Urinary bladder (tissue), 4 donors: Measurements from ENCODE around the gene HSD17B10. TPM values are rescaled to one million over a fixed set of nuclear protein-coding genes. Genes with fewer than 3 reads are reported as not detected.
A peak's percentile ranks its signal among the peaks of the same experiment; 100 is the strongest.

Source experiments
- DNase-seq: peaks from one replicate; pipeline ENCODE4 v3.0.0-alpha.2; 2015; ENCODE audit errors: extremely low spot score
- H3K27ac ChIP-seq: one replicate; pipeline ENCODE4 v1.5.1; 2013; ENCODE audit warnings: low read depth, mild to moderate bottlenecking, moderate library complexity
- H3K36me3 ChIP-seq: one replicate; pipeline ENCODE4 v1.6.1; 2013; ENCODE audit warnings: mild to moderate bottlenecking, moderate library complexity; ENCODE audit not compliant: insufficient read depth
- H3K4me1 ChIP-seq: one replicate; pipeline ENCODE4 v1.6.1; 2013; ENCODE audit warnings: mild to moderate bottlenecking, moderate library complexity; ENCODE audit not compliant: insufficient read depth
- H3K4me3 ChIP-seq: one replicate; pipeline ENCODE4 v1.5.1; 2013; ENCODE audit warnings: low read depth, low read length
- WGBS: extraction: QIAGEN DNeasy Blood & Tissue Kit; methylation state at CpG from one replicate; pipeline ENCODE4 v1.1.7; 2013; 5-methylcytosine and 5-hydroxymethylcytosine counted together
- polyA plus RNA-seq: library from polyadenylated mRNA; stranded (reverse); fragments of 200-250 nt; gene quantifications from one replicate; pipeline ENCODE4 v1.2.3, GENCODE V29; 2013
- total RNA-seq: library from RNA; depleted of rRNA; stranded (reverse); fragments of >200 nt; gene quantifications from one replicate; pipeline ENCODE4 v1.2.3, GENCODE V29; 2014
- donor health status: healthy with polysubstance abuse.
- donor health status: healthy.

Gene HSD17B10
- total and polyA plus RNA-seq, 2 donors: 28.7 to 90.4 TPM

DNA sequence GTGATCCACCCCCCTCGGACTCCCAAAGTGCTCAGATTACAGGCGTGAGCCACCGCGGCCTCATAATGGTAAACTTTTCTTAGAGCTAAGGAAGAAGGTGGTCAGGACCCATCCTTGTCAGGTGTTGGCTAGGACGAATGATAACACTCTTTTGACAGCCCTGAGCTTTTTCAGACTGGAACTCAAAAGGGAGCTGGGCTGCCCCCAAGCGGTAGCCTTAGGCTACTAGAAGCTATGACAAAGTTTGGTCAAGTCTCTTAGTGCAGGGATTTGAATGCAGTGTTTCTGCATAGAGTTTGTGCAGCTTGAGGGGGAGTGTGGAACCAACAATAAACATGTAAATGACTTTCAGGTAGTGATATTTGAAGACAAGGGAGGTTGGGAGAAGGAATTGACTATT, 11.8 kb upstream of the HSD17B10 start:
- H3K36me3 ChIP-seq: no peaks in the 10 kb centered on the region
- 18% methylated on average over 6 of the region's 6 CpGs for WGBS
- H3K4me1 ChIP-seq: no peaks in the 10 kb centered on the region
- H3K4me3 ChIP-seq: no peak overlapping the region
- H3K27ac ChIP-seq: no peak overlapping the region
- no peak for DNase-seq

GRCh38 chrX:53442322-53442631, 8.1 kb upstream of the HSD17B10 start:
- 48% methylated on average over 1 of the region's 1 CpG for WGBS
- Histone ChIP-seq H3K4me3 (no peak overlapping the region), H3K4me1 (no peaks in the 10 kb centered on the region), H3K36me3 (no peaks in the 10 kb centered on the region), H3K27ac (no peak overlapping the region)
- DNase-seq: no peak

GRCh38 chrX:53441531-53442321, 7.6 kb upstream of the HSD17B10 start:
- Histone ChIP-seq H3K27ac (no peak overlapping the region), H3K4me1 (no peaks in the 10 kb centered on the region), H3K36me3 (no peaks in the 10 kb centered on the region), H3K4me3 (peak overlapping the region; percentile 26)
- 7% methylated on average over 44 of the region's 44 CpGs for WGBS
- DNase-seq: no peak

DNA sequence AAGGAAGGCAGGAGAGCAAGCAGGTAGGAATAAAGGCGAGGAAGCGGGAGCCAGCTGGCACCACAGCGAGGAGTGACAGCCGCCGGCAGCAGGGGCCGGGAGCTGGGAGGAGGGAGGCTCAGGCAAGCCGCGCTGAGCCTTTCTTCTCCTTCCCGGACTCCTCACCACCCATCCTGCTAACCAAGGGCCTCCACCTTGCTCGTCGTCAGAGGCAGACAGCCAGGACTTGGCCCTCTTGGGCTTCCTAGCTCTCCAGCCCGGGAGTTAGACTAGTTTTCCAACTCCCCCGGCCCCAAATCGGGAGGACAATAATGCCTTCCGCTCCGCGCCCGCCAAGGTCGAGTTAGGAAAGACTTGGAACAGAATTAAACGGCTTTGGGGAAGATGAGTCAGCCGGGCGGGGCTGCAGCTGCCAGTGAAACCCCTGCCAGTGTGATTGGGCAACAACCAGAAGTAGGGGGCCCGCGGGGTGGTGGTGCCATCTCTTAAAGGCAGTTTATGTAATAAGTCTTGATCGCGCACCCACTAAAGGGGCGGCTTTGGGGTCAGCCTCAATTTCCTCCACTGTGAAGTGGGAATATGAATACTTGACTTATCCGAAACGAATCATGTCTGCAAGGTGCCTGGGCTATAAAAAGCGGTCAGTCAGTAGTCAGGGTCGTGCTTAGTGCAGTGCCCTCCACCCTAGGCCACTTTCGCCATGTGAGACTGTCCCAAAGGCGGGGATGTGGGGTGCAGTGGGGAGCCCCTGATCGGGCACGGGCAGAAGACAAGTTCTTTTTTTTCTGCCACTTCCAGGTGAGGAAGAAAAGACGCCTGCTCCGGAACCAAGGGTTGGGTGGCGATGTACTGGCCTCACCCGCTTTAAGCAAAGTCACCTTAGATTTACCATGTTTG, 6.7 kb upstream of the HSD17B10 start:
- 9% methylated on average over 39 of the region's 39 CpGs for WGBS
- Histone ChIP-seq H3K4me1 (no peaks in the 10 kb centered on the region), H3K4me3 (peak overlapping the region; percentile 26), H3K27ac (peak overlapping the region; percentile 27), H3K36me3 (no peaks in the 10 kb centered on the region)
- no peak for DNase-seq

DNA sequence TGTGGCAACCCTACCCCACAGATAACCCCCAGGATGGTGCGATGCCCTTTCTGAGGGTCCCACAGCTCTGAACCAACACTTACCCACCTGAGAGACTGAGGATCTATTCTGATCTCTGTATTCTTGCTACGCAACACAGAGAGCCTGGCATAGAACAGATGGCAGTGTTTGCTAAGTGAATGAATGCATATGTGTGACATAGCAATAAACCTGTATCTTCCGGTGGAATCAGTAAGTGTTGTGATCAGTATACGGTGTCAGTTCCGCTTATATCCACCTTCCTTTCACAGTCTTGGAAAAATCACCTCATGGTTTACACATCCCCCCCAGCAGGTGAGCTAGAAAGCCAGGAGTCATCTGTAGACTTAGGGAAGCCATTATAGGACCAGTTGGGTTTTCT, 5.9 kb upstream of the HSD17B10 start:
- H3K4me1 ChIP-seq: no peaks in the 10 kb centered on the region
- H3K36me3 ChIP-seq: no peaks in the 10 kb centered on the region
- H3K27ac ChIP-seq: no peak overlapping the region
- 70% methylated on average over 5 of the region's 5 CpGs for WGBS
- DNase-seq: no peak
- H3K4me3 ChIP-seq: peak overlapping the region; percentile 21

GRCh38 chrX:53438832-53439230, 4.7 kb upstream of the HSD17B10 start:
- H3K4me1 ChIP-seq: no peaks in the 10 kb centered on the region
- H3K36me3 ChIP-seq: no peaks in the 10 kb centered on the region
- WGBS: 63% methylated on average over 1 of the region's 1 CpG
- DNase-seq: no peak
- no peak overlapping the region for H3K27ac ChIP-seq
- no peak overlapping the region for H3K4me3 ChIP-seq

DNA sequence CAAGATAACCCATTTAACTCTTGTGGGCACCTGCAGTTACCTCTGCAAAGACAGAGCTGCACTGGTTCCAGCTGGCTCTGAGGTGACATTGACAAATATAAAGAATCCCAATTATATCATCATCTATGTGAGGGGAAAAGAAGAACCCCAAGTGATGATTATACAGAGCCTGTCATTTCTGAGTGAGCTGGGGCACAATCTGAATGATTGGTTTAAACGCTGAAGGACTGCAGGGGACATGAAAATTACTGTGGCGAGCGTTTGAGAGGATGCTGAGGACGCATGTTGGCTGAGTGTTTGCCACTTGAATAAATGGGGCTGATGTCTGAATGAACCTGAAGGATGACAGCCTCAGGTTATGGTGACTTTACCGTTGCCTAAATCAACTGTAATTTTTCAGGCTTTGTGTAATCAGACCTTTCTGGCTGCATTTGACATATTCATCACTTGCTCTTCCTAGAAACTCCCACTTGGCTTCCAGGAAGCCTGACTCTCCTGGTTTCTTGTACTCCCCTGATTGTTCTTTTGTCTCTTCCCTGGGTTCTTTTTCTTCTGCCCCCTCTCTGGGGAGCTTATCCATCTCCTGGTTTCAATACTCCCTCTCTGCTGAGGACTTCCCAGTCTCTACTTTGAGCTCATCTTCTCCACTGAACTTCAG, 4.1 kb upstream of the HSD17B10 start:
- WGBS: 65% methylated on average over 5 of the region's 5 CpGs
- Histone ChIP-seq H3K27ac (no peak overlapping the region), H3K4me1 (no peaks in the 10 kb centered on the region), H3K4me3 (no peak overlapping the region), H3K36me3 (no peaks in the 10 kb centered on the region)
- no peak for DNase-seq

- no peaks in the 10 kb centered on the region for H3K36me3 ChIP-seq
- DNase-seq: no peak
Observed at GRCh38 chrX:53437206-53437605, 3.0 kb upstream of the HSD17B10 start.

GRCh38 chrX:53435997-53436396, 1.8 kb upstream of the HSD17B10 start:
- no peak overlapping the region for H3K27ac ChIP-seq
- WGBS: 5% methylated on average over 4 of the region's 4 CpGs
- no peak for DNase-seq
- no peaks in the 10 kb centered on the region for H3K4me1 ChIP-seq
- H3K36me3 ChIP-seq: no peaks in the 10 kb centered on the region
- H3K4me3 ChIP-seq: no peak overlapping the region

More at GRCh38 chrX:53437206-53437605, 3.0 kb upstream of the HSD17B10 start:
- Histone ChIP-seq H3K4me3 (no peak overlapping the region), H3K4me1 (no peaks in the 10 kb centered on the region), H3K27ac (no peak overlapping the region)
- WGBS: 88% methylated on average over 2 of the region's 2 CpGs

DNA sequence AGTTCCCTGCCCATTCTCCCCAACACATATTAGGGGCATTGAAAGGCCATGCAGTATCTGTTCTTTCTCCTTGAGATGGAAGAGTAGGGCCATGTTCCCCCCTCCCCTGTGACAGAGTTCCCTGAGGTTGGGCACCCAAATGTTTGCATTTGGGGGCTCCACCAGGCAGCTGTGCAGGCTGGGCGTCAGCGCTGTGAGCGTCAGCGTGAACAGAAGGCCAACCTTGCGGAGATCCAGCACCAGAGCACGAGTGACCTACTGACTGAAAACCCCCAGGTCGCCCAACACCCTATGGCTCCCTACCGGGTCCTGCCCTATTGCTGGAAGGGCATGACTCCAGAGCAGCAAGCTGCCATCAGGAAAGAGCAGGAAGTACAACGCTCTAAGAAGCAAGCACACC, 3.9 kb downstream of the HSD17B10 start:
- H3K27ac ChIP-seq: no peak overlapping the region
- no peaks in the 10 kb centered on the region for H3K36me3 ChIP-seq
- WGBS: 92% methylated on average over 9 of the region's 9 CpGs
- DNase-seq: no peak
- no peak overlapping the region for H3K4me3 ChIP-seq
- no peaks in the 10 kb centered on the region for H3K4me1 ChIP-seq

- DNase-seq: no peak
- no peak overlapping the region for H3K27ac ChIP-seq
- WGBS: 91% methylated on average over 8 of the region's 8 CpGs
- no peaks in the 10 kb centered on the region for H3K36me3 ChIP-seq
- no peaks in the 10 kb centered on the region for H3K4me1 ChIP-seq
- H3K4me3 ChIP-seq: no peak overlapping the region
Observed at GRCh38 chrX:53429755-53430154, 4.4 kb downstream of the HSD17B10 start.

- 2% methylated on average over 17 of the region's 17 CpGs for WGBS
- Histone ChIP-seq H3K4me1 (peaks cover 2% of the 10 kb centered on the region), H3K36me3 (no peaks in the 10 kb centered on the region), H3K4me3 (peak within 1 kb of the TSS; percentile 61), H3K27ac (peak within 1 kb of the TSS; percentile 91)
- no peak for DNase-seq
Observed at GRCh38 chrX:53422861-53423306, 11.3 kb downstream of the HSD17B10 start, which contains the start of gene RIBC1. Gene RIBC1 (plus strand): TSS chrX:53422873. CDS start chrX:53426277, 3,404 bp downstream.

DNA sequence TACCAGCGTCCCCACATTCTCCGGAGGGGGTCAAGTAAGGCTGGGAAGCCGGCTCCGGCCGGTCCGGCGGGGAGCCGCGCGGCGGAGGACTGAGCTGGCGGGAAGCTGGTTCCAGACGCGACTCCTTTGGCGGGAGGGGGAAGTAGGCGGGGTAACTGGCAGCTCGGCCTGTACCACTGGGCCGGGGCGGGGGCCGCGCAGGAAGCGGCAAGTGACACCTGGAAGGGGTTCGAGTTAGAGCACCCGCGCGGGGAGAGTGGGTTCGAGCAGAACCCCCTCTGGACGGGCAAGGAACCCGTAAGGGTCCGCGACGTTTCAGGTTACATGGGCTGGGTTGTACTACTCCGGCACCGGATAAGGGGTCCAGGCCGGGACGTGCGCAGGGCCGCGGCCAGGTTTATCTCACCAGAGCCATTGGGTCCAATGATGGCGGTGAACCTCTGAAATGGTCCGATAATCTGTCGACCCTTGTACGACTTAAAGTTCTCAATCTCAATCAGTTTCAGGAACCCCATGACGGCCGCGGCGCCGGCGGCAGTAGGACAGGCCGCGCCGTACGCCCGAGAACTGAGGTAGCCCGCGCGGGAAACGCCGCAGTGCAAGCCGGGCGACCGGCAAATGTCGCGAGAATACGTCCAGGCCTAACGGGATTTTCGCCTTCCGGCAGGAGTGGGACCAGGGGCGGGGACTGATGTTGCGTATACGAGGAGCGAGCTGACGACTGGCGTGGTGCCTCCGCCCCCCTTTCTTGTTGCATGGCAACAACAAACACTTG, 11.9 kb downstream of the HSD17B10 start, which contains the start of gene SMC1A:
SMC1A (minus strand) TSS at position 569 of the 775 bp plus-strand sequence; CDS start at position 515, 54 bp downstream.
- DNase-seq: peak; percentile 91
- Histone ChIP-seq H3K36me3 (no peaks in the 10 kb centered on the region), H3K27ac (peak within 1 kb of the TSS; percentile 91), H3K4me1 (peaks cover 2% of the 10 kb centered on the region), H3K4me3 (peak within 1 kb of the TSS; percentile 61)
- under 1% methylated on average over 75 of the region's 75 CpGs for WGBS
